GM18951 (cell line): ENCODE data around the gene EXTL1.

Experiments
- POLR2A ChIP-seq: IDR thresholded peaks from 4 replicates; pipeline ENCODE4 v1.6.1; 2011; ENCODE audit warnings: mild to moderate bottlenecking; ENCODE audit not compliant: insufficient read length, insufficient read depth; ENCODE audit errors: extremely low read depth
- in situ Hi-C: fragments of 300-500 bp; cut with MboI; formaldehyde crosslinking; loops from one replicate; pipeline ENCODE4 v1.12.0; 2022; ENCODE audit warnings: low sequenced_read_pairs, mixed read lengths, inconsistent platforms; ENCODE audit not compliant: unreplicated experiment

Gene EXTL1

DNA sequence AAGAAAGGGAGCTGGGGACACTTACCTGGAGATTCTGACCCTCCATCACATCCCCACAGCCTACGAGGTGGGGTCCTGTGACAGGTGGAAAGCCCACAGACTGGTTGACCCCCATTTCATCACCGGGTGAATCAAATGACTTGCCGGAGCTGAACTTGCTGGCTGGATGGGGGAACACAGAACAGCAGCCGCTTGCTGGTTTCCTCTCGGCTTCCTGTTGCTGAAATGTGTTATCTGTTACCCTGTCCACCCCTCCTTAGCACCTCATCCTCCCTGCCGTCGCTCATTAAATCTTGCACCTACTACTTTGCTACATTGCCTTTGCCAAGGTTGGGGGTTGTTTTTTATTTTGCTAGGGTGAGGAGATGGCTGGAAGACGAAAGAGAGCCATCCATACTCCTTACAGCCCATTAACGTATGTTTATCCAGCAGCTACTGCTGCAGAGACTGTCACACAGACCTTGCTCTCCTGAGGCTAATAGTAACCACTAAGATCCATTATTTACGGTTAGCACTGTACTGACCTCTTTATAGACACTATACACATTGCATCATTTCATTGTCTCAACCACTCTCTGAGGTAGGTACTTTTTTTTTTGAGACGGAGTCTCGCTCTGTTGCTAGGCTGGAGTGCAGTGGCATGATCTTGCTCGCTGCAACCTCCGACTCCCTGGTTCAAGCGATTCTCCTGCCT lies 30.7 kb upstream of the EXTL1 start:
- TF ChIP-seq POLR2A = no peak
- in situ Hi-C loops = no loop called here

DNA sequence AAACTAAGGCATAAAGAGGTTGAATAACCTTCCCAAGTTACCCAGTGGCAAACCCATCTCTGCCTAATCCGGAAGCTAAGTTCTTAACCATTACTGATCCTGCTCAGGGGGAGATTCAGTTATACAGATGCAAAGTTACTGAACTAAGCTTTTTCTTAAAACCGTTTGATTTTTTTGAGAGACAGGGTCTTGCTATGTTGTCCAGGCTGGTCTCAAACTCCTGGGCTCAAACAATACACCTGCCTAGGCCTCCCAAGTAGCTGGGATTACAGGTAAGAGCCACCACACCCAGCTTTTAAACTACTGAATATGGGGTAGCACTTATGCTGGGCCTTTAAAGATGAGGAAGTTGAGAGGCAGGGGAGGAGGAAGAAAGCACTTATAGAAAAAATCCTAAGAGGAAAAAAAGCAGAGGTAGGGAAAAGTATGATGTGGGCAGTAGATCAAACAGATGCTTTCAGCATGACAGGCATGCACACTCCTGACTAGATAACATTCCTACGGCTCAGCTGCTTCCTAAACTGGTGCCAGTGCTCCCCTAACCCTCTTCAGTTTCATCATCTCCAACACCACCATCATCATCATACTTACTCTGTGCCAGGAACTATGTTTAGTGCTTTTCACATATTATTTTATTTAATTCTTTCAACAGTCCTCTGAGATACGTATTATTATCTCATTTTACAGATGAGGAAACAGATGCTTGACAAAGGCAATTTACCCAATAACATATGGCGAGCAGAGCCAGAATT lies 29.5 kb upstream of the EXTL1 start:
- in situ Hi-C loops = no loop called here
- no peak for TF ChIP-seq POLR2A

DNA sequence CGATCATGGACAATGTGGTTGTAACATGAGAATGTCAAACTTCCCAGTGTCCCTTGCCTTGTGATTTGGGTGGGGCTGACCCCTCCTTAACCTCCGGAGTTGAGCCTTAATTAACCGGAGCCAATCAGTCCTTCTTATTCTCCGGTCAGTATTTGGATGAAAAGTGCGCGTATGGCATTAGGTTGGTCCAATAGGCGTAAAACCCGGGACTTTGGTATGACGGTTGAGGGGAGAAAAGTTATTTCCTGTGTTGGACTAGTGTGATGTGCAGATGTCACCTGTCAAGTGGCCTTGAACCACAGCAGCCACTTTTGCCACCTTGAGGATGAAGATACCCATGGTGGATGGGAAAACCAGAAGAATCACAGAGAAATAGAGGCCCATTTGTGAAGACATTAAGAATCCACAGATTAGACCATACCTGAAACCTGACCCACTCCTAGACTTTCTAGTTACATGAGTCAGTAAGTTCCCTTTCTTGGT lies 28.8 kb upstream of the EXTL1 start:
- no peak for TF ChIP-seq POLR2A
- in situ Hi-C loops = no loop called here

DNA sequence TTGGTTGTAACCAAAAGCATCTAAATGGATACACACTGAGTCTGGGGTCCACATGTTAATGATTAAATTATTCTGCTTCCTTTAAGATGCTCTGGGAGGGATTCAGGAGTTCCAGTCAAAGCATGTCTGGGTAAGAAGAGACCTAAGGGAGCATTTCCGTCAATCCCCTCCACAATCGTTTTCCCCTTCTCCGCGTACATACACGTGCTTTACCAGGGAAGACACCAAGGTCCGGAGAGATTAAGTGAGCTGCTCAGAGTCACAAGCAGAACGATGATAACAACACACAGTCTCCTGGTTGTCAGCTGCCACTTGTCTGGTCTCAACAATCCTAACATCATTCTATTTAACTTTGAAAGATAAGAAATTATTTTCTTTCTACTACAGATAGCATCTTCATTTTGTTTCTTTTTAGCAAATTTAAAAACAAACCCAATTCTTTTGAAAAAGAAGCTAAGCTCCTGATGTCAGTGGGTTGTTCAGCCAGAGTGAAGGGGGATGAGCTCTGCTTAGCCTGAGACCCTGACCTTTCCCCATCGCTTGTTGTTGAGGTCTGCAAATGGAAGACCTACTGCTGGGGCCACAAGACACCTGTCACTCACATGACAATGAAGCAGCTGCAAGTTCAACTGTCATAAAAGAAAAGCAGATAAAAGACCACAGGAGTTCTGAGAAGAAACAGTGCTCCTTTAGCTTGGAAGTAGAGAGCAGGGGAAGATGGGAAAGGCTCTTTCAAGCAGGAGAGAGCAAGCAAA lies 28.2 kb upstream of the EXTL1 start:
- in situ Hi-C loops = no loop called here
- no peak for TF ChIP-seq POLR2A

DNA sequence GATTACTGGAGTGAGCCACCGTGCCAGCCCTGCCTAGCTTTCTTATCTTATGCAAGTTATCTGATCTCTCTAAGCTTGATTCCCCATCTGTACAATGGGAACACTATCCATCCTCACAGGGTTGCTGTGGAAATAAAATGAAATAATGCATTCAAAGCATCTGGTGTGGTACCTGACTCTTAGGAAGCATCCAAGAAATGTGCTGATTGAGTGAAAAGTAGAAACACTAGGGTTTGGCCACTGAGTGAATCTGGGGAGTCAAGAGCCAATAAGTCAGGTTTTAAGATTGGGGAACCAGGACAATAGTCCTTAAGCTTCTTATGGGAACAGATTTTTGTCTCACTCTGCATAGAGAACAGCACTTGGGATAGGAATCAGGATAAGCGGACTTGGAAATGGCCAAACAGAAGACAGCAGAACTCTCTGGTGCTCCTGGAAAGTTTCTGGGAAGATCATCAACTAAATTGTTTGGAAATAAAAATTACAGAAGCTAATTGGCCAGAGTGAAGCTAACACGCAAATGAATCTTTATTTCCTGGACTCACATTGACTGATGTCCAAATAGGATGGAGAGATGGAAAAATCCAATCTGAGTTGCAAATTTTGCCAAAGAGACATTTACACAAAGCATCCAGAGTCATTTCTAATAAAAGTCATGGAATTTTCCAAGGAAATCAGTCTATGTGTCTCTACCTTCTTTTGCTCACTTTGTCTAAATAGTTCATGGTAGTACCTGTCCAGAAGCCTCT lies 27.0 kb upstream of the EXTL1 start:
- in situ Hi-C loops = loop anchor here (5.0 kb wide), 1 partner anchor 97 kb away; no protein-coding TSS in a partner anchor
- TF ChIP-seq POLR2A = no peak

DNA sequence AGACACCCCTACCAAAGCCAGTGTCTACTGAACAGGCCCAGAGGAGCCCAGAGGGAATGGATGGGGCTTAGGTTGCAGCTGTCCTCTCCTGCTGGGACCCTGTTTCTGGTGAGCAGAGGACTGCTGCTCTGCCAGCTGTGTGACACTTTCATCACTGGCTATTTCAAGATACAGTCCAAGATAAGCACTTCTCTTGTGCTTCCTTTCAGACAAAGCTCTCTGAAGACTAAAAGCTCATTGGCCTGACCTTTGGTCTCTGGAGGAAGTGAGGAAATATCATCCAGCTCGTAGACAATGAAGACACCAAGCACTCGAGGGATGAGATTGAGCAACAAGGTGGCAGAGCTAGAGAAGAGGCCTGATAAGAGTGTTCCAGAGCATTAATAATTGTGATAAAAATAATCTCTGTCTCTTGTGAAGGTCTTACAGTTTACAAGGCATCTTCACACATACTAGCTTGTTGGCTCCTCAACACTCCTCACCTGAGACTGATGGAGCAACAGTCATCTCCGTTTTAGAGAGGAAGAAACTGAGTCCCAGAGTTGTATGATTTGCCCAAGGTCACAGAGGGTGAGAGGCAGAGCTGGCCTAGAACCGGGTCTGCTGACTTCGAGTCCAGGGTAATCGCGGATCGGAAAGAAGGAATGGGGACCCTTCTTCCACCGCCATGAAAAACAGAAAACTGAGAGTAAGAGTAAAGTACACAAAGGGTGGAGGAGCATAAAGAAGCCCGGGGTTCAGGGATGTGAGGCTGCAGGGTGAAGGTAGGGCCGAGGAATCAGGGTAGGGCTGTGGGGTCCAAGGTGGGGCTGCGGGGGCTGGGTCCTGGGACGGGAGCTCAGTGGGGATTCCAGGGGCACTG lies 24.4 kb upstream of the EXTL1 start:
- TF ChIP-seq POLR2A = no peak
- in situ Hi-C loops = loop anchor here (5.0 kb wide), 1 partner anchor 100 kb away; no protein-coding TSS in a partner anchor

DNA sequence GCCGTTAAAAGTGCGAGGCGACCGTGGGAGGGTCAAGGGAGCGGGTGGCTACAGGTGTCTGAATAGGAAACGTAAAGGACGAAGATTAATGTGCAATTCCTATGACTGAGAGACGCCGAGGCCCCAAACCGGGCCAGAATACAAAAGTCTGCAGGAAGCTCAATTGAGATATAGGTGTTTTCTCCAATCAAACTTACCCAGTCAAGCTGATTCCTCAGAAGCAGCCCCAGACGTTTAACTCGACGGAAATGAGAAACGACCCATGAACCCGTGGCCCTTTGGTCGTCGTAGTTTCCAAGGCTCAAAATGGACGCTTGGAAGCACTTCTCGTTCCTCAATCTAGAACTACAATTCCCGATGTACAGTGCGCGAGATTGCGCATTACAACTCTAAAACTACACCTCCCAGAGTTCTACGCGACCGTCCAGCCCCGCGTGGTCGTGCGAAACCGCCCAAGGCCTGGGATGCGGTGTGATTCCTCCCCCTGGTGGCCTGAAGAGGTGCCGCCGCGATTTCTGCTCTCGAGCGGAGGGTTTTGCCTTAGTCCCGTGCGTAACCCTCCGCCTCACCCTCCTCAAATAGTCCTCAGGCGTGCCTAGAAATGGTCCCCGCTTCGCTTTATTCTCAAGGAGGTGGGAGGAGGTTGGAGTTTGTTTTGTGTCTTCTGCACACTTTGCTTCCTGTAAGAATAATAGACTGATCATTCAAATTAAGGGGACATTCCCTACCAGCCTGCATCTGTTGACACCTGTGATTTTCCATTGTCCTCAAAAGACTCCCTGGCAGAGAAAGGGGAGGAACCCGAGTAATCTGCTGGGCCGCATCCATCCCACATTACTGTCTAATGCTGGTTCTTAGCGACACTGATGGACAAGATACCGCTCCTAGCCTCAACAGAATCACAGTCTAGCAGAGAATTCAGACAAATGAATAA lies 23.5 kb upstream of the EXTL1 start, which contains the start of gene PAFAH2:
PAFAH2 (minus strand) TSS at position 236 of the 934 bp plus-strand sequence. CDS start 7,247 bp downstream, outside the sequence.
- in situ Hi-C loops = loop anchor here (5.0 kb wide), 1 partner anchor 101 kb away; no protein-coding TSS in a partner anchor
- TF ChIP-seq POLR2A = peak; percentile 51

DNA sequence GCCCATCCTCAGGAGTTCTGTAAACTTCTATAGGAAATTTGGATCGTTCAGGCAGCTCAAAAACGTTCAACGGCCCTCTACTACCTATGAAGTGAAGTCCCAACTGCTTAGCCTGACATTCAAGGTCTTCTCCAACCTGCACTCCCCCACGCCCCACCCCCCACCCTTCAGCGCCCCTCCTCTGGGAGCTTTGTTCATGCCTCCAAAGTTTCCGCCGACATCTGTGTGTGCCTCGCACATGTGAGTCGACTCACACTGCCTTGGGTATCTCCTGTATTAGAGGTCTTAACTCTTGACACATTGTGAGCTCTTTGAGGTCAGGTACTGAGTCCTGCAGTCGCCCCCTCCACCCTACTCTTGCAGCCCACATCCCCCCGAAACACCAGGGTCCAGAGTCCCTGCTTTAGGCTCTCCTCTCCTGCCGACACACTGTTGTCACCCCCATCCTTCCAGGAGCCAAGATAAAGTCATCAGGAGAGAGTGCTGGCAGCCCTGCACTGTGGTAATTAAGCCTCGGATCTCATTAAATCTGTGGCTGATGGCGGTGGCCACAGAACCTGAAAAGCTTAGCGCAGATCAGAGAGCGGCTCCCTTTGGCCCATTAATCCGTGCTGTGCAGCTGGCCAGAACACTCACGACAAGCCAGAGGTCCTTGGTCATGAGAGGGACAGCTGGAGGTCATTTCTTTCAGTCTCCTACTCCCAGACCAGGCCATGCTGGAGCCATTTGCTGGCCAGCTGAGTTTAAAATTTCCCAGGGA lies 22.4 kb upstream of the EXTL1 start:
- in situ Hi-C loops = loop anchor here (5.0 kb wide), 1 partner anchor 102 kb away; no protein-coding TSS in a partner anchor
- no peak for TF ChIP-seq POLR2A

DNA sequence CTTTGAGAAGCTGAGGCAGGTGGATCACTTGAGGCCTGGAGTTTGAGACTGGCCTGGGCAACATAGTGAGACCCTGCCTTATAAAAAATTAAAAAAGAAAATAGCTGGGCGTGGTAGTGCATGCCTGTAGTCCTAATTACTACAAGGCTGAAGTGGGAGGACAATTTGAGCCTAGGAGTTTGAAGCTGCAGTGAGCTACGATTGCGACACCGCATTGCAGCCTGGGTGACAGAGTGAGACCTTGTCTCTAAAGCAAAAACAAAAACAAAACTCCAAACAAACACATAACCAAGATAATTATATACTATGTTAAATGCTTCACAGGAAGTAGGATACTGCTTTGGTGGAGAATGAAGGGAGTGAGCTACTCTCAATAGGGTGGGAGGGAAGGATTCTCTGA lies 18.3 kb upstream of the EXTL1 start:
- no peak for TF ChIP-seq POLR2A
- in situ Hi-C loops = no loop called here

DNA sequence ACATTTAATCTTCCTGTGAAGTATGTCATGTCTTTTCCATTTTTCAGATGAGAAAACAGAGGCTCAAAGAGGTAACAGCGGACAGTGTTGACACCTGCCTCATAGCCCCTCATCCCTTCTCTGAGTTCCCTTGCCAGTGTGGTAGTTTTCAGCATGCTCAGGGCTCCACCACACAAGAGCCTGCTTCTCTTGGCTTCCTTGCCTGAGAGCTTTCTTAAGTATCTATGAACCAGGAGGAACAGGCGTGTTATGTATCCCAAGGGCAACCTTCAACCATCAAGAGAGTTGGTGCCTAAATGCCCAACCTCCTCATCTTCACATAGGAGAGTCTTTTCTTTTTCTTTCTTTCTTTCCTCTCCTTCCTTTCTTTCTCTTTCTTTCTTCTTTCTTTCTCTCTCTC lies 17.8 kb upstream of the EXTL1 start:
- in situ Hi-C loops = no loop called here
- TF ChIP-seq POLR2A = no peak
